AG09309 (cell line): Measurements from ENCODE around the gene TTLL7.

Experiments used
- DNase-seq: peaks from one replicate; pipeline ENCODE4 v3.0.0-alpha.2; 2010; ENCODE audit warnings: low read depth
- H3K4me3 ChIP-seq: 2 replicates; pipeline ENCODE4 v1.5.1; 2011; ENCODE audit warnings: mild to moderate bottlenecking, low read depth, low read length, moderate library complexity; ENCODE audit not compliant: control insufficient read depth
- CTCF ChIP-seq: IDR thresholded peaks from 2 replicates; pipeline ENCODE4 v1.5.1; 2011; ENCODE audit warnings: mild to moderate bottlenecking, low read depth, low read length, inconsistent platforms; ENCODE audit not compliant: insufficient read depth, control insufficient read depth; ENCODE audit errors: missing control alignments

The TTLL7 gene

GRCh38 chr1:84021822-84022221 is 22.9 kb upstream of the TTLL7 start:
- DNase-seq = no peak
- no peak for TF ChIP-seq CTCF
- H3K4me3 ChIP-seq = no peak overlapping the region

- DNase-seq = no peak
- no peak overlapping the region for H3K4me3 ChIP-seq
- TF ChIP-seq CTCF = no peak
Observed at GRCh38 chr1:84020151-84020550, 21.2 kb upstream of the TTLL7 start.

- H3K4me3 ChIP-seq = no peak overlapping the region
- DNase-seq = no peak
- no peak for TF ChIP-seq CTCF
Observed at GRCh38 chr1:84019217-84019616, 20.3 kb upstream of the TTLL7 start.

GRCh38 chr1:84013708-84014107 is 14.8 kb upstream of the TTLL7 start:
- no peak overlapping the region for H3K4me3 ChIP-seq
- no peak for DNase-seq
- no peak for TF ChIP-seq CTCF

- no peak for DNase-seq
- TF ChIP-seq CTCF = no peak
- no peak overlapping the region for H3K4me3 ChIP-seq
Observed at GRCh38 chr1:84012018-84012417, 13.1 kb upstream of the TTLL7 start.

GRCh38 chr1:84010136-84010535 is 11.2 kb upstream of the TTLL7 start:
- no peak for TF ChIP-seq CTCF
- no peak for DNase-seq
- no peak overlapping the region for H3K4me3 ChIP-seq

GRCh38 chr1:84008631-84009030 is 9.7 kb upstream of the TTLL7 start:
- no peak for TF ChIP-seq CTCF
- DNase-seq = no peak
- no peak overlapping the region for H3K4me3 ChIP-seq
